Brain microvascular endothelial cell (primary cell): Measurements from ENCODE around the gene CASR.

Experiments used
- DNase-seq: peaks from one replicate; pipeline ENCODE4 v3.0.0-alpha.2; 2020
- H3K27ac ChIP-seq: fragments of 250-450 bp; sonication (Bioruptor Pico); 2 replicates; pipeline ENCODE4 v1.5.1; 2020; ENCODE audit warnings: mild to moderate bottlenecking, moderate library complexity
- H3K27me3 ChIP-seq: fragments of 250-450 bp; sonication (Bioruptor Pico); replicated peaks from 2 replicates; pipeline ENCODE4 v1.5.1; 2020; ENCODE audit warnings: mild to moderate bottlenecking
- H3K36me3 ChIP-seq: fragments of 250-450 bp; sonication (Bioruptor Pico); replicated peaks from 2 replicates; pipeline ENCODE4 v1.5.1; 2020; ENCODE audit warnings: mild to moderate bottlenecking
- H3K4me3 ChIP-seq: 2 replicates; pipeline ENCODE4 v1.5.1; 2011; ENCODE audit warnings: low read depth, mild to moderate bottlenecking, control low read depth, low read length, moderate library complexity
- CTCF ChIP-seq: IDR thresholded peaks from 2 replicates; pipeline ENCODE4 v1.5.1; 2011; ENCODE audit warnings: low read depth, mild to moderate bottlenecking, moderate library complexity, low read length, control low read depth, inconsistent platforms; ENCODE audit errors: missing control alignments
- in situ Hi-C: cut with HindIII; loops from 2 replicates; pipeline ENCODE4 v1.10.0; 2017; ENCODE audit warnings: low sequenced_read_pairs, low pct_ligation_motif_present

The CASR gene

GRCh38 chr3:122305818-122306621 is 122.6 kb downstream of the CASR start:
- no peaks in the 10 kb centered on the region for H3K27me3 ChIP-seq
- peak; percentile 29 for TF ChIP-seq CTCF
- no peaks in the 10 kb centered on the region for H3K36me3 ChIP-seq
- no peak overlapping the region for H3K27ac ChIP-seq
- no peak for DNase-seq
- in situ Hi-C loops, result no loop called here
- no peak overlapping the region for H3K4me3 ChIP-seq

- Histone ChIP-seq H3K27me3 (no peaks in the 10 kb centered on the region), H3K36me3 (no peaks in the 10 kb centered on the region), H3K4me3 (no peak overlapping the region), H3K27ac (no peak overlapping the region)
- in situ Hi-C loops, result no loop called here
- no peak for TF ChIP-seq CTCF
- DNase-seq, result no peak
These were observed 123.1 kb downstream of the CASR start for GRCh38 chr3:122306622-122306953.

GRCh38 chr3:122307094-122307687 is 123.7 kb downstream of the CASR start:
- no peaks in the 10 kb centered on the region for H3K27me3 ChIP-seq
- in situ Hi-C loops, result no loop called here

GRCh38 chr3:122307976-122308375 is 124.5 kb downstream of the CASR start:
- no peak for DNase-seq
- H3K27me3 ChIP-seq, result no peaks in the 10 kb centered on the region
- no peak for TF ChIP-seq CTCF
- in situ Hi-C loops, result no loop called here
- H3K4me3 ChIP-seq, result no peak overlapping the region
- no peaks in the 10 kb centered on the region for H3K36me3 ChIP-seq
- no peak overlapping the region for H3K27ac ChIP-seq

More at GRCh38 chr3:122307094-122307687, 123.7 kb downstream of the CASR start:
- DNase-seq, result no peak
- Histone ChIP-seq H3K36me3 (no peaks in the 10 kb centered on the region), H3K27ac (no peak overlapping the region), H3K4me3 (no peak overlapping the region)
- no peak for TF ChIP-seq CTCF

- Histone ChIP-seq H3K36me3 (no peaks in the 10 kb centered on the region), H3K4me3 (no peak overlapping the region), H3K27me3 (no peaks in the 10 kb centered on the region), H3K27ac (no peak overlapping the region)
- DNase-seq, result no peak
- in situ Hi-C loops, result no loop called here
- TF ChIP-seq CTCF, result no peak
These were observed 126.9 kb downstream of the CASR start for GRCh38 chr3:122310361-122310760.
